NOMO-1 (cell line): ENCODE results near the gene SLC20A1.
A peak's percentile ranks its signal among the peaks of the same experiment; 100 is the strongest.
"Not testable (repeated sequence)": the region's sequence is repeated elsewhere in the genome, so short reads cannot be mapped to it uniquely, and the experiment has no call there.

Experiments
- DNase-seq, 2 experiments: peaks; one replicate each; lab custom pipeline; 2025; ENCODE audit not compliant: unreplicated experiment in 2 of 2; lab: John Stamatoyannopoulos, UW

SLC20A1 gene

DNA sequence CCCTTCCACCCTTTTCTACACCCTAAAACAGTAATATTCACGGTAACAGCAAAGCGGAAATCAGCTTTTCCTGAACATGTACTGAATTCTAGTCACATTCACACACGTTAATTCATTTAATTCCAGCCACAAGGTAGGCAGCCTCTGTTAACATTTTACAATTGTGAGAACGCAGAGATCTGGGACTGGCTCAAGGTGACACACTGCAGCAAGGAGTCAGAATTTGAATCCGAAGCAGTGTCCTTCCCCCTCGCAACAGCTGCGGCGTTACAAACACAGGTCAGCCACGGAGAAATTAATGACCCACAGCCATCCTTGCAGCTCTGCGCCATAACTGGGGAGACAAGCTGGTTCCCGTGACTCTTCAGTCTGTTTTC is 818 bp upstream of the SLC20A1 start:
- DNase-seq = peak in 1 of 2 experiments; percentile 35

DNA sequence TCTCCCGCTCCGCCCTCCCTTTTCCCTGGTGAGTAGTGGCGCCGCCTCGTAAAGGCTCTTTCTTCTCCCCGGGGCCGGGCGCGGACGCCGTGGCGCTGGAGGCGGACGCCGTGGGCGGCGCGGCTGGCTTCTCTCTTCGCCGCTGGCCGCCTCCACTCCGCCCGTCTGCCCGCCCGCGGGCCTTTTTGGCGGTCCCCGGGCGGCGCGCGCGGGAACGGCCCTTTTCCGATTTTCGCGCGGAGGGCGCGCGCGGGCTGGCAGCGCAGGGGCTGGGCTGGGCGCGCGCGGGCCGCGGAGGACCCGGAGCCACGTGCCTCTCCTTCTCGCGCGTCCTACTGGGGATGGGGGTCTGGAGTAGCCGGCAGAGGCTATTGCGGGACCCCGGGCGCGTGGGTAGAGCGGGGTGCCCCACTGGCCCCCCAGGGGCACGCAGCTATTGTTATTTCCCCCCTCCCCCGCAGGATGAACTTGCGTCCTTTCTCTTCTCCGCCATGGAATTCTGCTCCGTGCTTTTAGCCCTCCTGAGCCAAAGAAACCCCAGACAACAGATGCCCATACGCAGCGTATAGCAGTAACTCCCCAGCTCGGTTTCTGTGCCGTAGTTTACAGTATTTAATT is 472 bp downstream of the SLC20A1 start:
- DNase-seq = peak in 1 of 2 experiments; percentile 72

DNA sequence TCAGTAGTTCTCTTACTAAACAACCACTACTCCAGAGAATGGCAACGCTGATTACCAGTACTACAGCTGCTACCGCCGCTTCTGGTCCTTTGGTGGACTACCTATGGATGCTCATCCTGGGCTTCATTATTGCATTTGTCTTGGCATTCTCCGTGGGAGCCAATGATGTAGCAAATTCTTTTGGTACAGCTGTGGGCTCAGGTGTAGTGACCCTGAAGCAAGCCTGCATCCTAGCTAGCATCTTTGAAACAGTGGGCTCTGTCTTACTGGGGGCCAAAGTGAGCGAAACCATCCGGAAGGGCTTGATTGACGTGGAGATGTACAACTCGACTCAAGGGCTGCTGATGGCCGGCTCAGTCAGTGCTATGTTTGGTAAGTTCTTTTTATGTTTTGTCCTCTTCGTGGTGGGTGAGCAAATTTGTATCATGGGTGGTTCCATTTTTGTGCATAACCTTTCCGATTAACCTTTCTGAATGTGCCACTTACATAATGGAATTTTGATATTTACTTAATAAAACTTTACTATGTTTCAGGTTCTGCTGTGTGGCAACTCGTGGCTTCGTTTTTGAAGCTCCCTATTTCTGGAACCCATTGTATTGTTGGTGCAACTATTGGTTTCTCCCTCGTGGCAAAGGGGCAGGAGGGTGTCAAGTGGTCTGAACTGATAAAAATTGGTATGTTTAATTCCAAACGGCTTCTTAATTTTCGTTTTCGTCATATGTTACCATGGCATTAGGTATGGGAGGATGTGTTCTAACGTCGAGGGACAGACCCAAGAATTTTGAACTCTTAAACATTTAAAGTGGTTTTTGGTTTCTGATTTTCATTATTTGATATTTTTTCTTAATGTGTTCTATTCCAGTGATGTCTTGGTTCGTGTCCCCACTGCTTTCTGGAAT is 1.3 kb downstream of the SLC20A1 start:
- peak in 1 of 2 experiments; percentile 23 for DNase-seq

DNA sequence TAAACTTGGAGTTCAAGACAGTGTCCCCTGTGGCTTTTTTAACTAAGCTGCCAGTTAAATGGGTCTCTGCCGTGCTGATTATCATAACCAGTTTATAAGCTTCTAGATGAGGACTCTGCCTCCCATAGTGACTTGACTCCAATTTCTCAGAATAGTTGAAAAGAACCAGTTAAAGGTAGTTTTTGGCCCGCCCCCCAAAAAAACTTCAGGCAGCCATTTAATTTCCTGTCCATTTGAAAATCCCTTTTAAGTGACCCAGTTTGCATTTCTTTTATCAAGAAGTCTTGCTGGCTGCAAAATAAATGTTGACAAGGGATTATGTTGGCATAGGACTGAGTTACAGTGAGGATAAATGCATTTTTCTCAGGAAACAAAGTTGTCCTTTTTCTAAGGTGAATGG is 2.3 kb downstream of the SLC20A1 start:
- no peak for DNase-seq

DNA sequence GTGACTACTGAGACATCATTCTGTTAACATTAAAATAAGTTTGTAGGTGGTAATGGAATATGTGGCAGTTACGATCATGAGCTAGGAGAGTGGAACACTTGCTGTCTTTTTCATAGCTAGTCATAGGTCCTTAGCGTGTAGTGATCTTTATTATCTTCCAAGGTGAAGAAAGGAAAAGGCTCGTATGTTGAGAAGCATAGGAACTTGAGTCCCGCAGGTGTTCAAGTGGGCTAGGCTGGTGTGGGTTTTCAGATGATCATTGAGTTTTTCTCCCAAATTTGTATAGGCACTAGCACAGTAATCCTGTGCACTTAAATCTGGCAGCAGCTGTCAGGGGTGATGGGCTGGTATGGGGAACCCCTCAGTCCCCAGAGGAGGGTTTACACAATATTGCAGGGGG is 10.9 kb downstream of the SLC20A1 start:
- DNase-seq = no peak

DNA sequence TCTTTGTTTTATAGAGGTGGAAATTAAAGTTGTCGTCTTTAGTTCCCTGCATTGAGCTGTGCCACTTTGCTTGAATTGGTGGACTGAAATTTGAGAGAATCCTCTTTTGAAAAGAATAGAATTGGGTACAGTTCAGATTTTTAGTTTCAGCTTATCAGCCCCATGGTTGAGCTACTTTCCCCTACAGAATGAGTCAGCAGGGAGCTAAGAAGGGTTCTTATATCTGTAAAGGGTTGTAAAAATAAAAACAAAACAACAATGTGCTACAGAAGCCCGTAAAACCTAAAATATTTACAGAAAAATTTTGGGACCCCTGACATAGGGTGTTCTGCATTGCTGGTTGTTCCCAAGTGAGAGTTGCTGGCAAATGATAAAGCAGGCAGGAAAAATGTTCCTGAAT is 12.6 kb downstream of the SLC20A1 start:
- DNase-seq = no peak

DNA sequence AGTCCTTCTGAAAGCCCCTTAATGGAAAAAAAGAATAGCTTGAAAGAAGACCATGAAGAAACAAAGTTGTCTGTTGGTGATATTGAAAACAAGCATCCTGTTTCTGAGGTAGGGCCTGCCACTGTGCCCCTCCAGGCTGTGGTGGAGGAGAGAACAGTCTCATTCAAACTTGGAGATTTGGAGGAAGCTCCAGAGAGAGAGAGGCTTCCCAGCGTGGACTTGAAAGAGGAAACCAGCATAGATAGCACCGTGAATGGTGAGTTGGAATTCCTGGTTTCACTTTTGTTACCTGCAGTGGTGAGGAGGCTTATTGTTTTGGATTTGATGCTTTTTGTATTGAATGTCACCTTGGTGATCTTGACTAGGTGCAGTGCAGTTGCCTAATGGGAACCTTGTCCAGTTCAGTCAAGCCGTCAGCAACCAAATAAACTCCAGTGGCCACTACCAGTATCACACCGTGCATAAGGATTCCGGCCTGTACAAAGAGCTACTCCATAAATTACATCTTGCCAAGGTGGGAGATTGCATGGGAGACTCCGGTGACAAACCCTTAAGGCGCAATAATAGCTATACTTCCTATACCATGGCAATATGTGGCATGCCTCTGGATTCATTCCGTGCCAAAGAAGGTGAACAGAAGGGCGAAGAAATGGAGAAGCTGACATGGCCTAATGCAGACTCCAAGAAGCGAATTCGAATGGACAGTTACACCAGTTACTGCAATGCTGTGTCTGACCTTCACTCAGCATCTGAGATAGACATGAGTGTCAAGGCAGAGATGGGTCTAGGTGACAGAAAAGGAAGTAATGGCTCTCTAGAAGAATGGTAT is 13.3 kb downstream of the SLC20A1 start:
- DNase-seq = no peak

DNA sequence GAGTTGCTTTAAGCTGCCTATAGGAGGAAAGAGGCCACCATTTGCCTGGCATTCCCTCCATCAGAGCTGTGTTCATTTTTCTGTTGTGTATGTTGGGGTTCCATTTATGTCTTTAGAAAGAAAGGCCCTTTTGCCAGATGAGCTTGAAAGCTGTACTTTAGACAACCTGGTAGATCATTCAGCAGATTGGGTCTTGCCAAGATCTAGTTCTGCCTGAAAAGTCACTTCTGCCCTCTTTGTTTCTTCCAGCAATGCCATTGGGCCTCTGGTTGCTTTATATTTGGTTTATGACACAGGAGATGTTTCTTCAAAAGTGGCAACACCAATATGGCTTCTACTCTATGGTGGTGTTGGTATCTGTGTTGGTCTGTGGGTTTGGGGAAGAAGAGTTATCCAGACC is 14.4 kb downstream of the SLC20A1 start:
- no peak for DNase-seq

DNA sequence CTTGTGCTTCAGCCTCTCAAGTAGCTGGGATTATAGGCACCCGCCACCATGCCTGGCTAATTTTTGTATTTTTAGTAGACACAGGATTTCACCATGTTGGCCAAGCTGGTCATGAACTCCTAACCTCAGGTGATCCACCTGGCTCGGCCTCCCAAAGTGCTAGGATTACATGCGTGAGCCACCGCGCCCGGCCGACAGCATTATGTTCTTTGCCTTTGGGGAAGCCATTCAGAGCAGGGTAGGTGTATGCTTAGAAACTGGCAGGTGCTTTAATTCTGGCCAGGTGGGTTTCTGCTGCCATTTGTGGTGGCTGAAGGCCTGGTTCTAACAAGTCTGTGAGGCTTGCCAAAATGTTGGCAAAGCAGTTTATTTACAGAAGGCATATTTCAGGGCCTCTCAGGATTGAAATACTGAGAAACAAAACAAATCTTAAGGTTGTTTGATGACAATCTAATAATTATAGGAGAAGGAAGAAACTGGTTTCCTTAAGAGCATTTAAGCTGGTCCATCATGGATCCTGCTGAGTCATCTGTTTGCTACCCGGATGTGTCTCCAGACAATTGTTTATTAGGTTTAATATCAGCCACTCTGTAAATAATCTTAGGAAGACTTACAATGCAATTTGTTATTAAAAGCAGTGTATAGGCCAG is 16.0 kb downstream of the SLC20A1 start:
- no peak for DNase-seq

DNA sequence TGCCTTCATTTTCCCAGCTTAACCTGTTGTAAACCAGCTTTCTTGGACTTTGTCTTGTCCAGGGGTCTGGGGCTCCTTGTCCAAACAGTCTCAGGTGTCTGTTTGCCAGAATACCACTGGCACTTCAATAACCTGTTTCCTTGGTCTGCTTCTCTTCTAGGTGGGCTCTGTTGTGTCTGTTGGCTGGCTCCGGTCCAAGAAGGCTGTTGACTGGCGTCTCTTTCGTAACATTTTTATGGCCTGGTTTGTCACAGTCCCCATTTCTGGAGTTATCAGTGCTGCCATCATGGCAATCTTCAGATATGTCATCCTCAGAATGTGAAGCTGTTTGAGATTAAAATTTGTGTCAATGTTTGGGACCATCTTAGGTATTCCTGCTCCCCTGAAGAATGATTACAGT is 17.0 kb downstream of the SLC20A1 start:
- DNase-seq = peak; percentile 22 to 41

DNA sequence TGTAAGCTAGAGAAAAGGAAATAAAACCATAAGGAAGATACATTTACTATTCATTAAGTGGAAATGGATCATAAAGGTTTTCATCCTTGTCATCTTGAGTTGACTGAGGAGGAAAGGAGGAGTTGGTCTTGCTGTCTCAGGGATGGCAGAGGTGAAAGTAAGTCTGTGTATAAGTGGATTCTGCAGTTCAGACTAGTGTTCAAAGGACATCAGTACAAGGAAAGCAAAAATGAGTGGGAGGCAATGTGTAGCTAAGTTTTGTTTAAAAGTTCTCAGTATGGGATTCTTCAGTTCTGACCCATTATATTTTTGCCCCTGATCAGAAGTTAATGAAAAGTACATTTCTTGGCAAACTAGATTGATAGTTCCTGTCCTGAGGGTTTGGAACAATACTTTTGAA is 18.9 kb downstream of the SLC20A1 start:
- no peak for DNase-seq

DNA sequence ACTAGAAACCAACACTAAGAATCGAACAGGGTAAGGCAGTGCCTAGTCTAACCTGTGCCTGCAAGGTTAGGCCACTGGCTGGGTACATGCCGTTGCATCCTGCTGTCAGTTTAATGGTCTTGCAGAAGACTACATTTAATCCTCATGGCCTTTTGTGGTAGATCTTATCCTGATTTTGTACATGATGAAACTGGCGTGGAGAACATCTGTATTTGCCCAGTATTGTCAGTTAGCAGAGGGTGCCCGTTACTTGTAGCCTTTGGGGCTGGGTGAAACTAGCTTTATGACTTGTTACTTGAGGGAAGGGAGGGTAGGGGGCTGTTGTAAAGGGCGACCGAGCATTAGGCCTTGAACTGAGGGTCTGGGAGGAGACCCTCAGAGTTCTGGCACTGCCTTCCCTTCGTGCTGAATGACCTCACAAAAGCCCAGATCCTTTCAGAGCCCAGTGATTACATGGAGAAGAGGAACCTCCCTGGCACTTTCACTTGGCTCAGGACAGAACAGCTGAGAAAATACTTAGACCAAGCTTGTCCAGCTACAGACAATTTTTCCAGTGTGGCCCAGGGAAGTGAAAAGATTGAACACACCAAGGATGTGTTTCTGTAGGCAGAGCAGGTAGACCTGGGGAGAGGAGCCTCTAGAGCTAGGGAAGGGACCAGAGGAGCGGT is 19.5 kb downstream of the SLC20A1 start:
- no peak for DNase-seq

DNA sequence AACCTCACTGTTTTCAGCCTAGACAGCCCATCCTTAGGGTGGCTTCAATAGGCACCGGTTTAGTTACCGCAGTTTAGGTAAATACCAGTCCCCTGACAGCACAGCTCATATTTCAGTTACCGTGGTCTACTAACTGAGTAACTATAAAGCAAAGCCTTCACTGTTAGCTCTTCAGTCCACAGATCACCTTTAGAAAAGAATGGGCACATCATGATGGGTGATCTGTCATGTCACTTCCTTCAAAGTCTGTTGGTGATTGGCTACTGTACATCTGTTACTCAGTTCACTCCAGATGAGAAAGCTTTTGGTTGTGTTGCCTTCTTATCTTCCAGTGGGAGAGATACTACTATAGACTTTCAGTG is 21.0 kb downstream of the SLC20A1 start:
- DNase-seq = no peak

DNA sequence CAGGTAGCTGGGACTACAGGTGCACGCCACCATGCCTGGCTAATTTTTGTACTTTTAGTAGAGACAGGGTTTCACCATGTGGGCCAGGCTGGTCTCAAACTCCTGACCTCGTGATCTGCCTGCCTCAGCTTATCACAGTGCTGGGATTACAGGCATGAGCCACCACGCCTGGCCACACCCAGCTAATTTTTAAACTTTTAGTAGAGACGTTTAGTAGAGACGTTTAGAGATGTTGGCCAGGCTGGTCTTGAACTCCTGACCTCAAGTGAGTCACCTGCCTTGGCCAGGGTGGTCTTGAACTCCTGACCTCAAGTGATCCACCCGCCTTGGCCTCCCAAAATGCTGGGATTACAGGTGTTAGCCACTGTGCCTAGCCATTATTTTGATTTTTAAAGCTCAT is 21.8 kb downstream of the SLC20A1 start:
- DNase-seq = not testable (repeated sequence)

DNA sequence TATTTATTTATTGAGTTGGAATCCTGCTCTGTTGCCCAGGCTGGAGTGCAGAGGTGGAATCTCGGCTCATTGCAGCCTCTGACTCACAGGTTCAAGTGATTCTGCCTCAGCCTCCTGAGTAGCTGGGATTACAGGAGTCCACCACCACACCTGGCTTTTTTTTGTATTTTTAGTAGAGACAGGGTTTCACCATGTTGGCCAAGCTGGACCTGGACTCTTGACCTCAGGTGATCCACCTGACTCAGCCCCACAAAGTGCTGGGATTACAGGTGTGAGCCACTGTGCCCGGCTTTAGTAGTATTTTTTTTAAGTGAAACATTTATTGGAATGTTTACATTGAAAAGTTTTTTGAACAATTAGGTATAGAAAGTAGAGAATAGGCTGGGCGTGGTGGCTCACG is 23.9 kb downstream of the SLC20A1 start:
- DNase-seq = no peak

DNA sequence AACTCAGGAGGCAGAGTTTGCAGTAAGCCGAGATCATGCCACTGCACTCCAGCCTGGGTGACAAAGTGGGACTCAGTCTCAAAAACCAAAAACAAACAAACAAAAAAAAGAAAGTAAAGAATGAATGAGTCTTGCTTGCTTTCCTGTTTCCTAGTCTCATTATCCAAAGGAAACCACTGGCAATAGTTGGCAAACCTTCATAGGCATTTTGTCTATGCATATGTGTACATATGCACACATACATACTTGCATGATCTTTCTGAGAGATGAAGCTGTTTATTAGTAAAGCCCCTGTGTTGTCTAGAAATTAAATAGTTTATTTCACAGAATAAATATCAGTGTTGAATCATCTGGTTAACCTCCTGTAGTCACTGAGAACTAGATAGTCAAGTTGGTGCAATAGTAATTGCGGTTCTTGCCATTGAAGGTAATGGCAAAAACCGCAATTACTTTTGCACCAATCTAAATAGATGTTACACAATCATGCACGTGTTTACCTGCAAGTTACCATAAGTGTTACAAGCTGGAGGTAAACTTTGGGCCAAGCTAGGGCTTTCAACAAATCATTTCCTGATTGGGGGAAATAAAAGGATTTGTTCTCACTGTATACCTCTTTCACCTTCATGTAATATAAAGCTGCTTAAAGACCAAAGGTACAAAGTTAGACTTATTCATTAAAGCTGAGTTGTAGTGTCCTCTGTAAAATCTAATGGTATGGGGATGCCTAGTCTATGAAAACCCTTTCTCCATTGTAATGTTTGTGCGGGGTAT is 24.7 kb downstream of the SLC20A1 start:
- DNase-seq = no peak

DNA sequence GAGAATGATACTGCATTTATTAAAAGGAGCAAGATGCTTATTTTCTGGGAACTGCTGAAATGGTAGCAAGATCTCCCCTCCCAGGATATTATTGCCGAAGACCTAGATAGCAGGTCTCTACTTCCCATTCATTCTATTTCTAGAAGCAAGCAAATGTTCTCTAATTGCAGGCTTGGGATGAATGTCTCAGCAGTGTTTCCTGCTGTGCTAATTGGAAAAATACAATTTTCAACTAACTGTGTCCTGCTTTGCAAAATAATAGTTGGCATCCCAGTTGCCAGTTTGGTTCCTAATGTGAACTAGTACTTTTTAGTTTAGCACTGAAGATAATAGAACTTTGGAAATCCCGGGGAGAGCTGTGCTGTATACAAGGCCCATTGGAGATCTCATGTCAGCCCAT is 26.1 kb downstream of the SLC20A1 start:
- no peak for DNase-seq

DNA sequence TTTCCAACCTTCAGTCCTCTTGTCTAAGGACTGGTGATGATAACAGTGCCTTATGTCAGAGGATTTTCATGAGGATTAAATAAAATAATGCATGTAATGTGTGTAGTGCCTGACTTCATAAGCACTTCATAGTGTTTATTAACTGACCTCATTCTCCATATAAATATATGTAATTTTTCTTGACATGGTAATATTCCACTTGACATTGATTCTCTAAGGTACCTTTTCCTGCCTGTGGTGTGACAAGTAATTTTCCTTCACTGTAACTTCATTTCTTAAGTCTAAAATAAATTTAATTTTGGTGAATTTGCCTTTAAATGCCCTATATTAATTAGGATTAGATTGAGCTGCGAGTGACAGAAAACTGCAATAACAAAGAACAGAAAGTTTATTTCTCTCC is 27.3 kb downstream of the SLC20A1 start:
- DNase-seq = no peak

DNA sequence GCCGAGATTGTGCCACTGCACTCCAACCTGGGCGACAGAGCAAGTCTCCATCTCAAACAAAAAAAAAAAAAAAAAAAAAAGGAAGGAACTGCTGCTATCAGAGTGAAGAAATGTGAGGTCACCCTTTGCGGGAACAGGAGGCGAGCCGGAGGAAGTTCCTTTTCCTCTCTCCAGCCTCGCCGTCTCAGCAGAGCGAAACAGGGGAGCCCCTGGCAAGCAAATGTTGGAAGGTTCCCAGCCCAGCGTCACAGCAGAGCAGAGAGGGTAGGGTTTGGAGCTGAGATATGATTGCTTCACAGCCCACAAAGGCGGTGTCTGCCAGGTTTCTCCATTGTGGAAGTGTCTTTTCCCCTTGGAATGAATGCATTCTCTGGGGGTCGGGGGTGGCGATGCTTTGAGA is 28.5 kb downstream of the SLC20A1 start:
- peak; percentile 84 to 90 for DNase-seq

DNA sequence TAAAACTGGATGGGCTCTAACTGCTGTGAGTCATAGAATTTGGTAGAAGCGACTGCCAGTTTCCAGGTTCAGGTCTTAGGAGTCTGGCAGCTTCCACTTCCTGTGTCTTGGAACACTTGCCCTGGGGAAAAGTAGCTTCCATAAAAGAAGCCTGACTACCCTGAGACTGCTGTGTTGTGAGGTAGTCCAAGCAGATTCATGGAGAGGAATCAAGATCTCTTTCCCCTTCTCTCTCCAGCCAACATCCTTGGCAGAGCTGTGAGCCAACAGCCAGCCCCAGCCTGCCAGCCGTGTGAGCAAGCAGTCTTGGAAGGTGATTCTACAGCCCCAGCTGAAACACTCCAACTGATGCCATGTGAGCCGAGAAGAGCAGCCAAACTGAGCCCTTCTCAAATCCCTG is 33.7 kb downstream of the SLC20A1 start:
- no peak for DNase-seq
